K562 (cell line): ENCODE results near the gene CEND1. TPM values are rescaled to one million over a fixed set of nuclear protein-coding genes. Genes with fewer than 3 reads are reported as not detected.

Experiments
- DPF2 ChIP-seq: fragments of 450-650 bp; IDR thresholded peaks from 2 replicates; pipeline ENCODE4 v1.6.1; 2016
- GTF2A2 ChIP-seq: IDR thresholded peaks from 2 replicates; pipeline ENCODE4 v1.6.1; 2016; ENCODE audit warnings: mild to moderate bottlenecking, missing genetic modification characterization, missing compliant biosample characterization
- KDM1A ChIP-seq, 2 experiments: fragments of 450-650 bp; IDR thresholded peaks; 2 replicates each; pipeline ENCODE4 v1.6.1; 2016; ENCODE audit warnings: mild to moderate bottlenecking in 2 of 2
- MGA ChIP-seq: fragments of 450-650 bp; IDR thresholded peaks from 2 replicates; pipeline ENCODE4 v1.6.1; 2016; ENCODE audit warnings: mild to moderate bottlenecking, moderate library complexity
- NCOA1 ChIP-seq: fragments of 450-650 bp; IDR thresholded peaks from 2 replicates; pipeline ENCODE4 v1.6.1; 2016; ENCODE audit warnings: low read depth
- POLR2B ChIP-seq: fragments of 450-650 bp; IDR thresholded peaks from 2 replicates; pipeline ENCODE4 v1.6.1; 2018; ENCODE audit warnings: low read depth; ENCODE audit not compliant: partially characterized antibody
- RNF2 ChIP-seq: sonication (generic); IDR thresholded peaks from 2 replicates; pipeline ENCODE4 v1.6.1; 2016
- SNAPC5 ChIP-seq: fragments of 250-450 bp; sonication (Bioruptor Pico); IDR thresholded peaks from 2 replicates; pipeline ENCODE4 v1.8.0; 2021; ENCODE audit warnings: moderate library complexity, mild to moderate bottlenecking, inconsistent platforms
- TCF7L2 ChIP-seq: fragments of 150-350 bp; IDR thresholded peaks from 2 replicates; pipeline ENCODE4 v1.6.1; 2016; ENCODE audit warnings: low read depth, mild to moderate bottlenecking, low read length, moderate library complexity
- TEAD2 ChIP-seq: fragments of 450-650 bp; IDR thresholded peaks from 2 replicates; pipeline ENCODE4 v1.6.1; 2016; ENCODE audit warnings: missing genetic modification characterization, control low read depth, missing compliant biosample characterization
- YBX1 ChIP-seq: fragments of 450-650 bp; IDR thresholded peaks from 2 replicates; pipeline ENCODE4 v1.7.1; 2016; ENCODE audit warnings: mild to moderate bottlenecking
- ZBTB8A ChIP-seq: fragments of 450-650 bp; IDR thresholded peaks from 2 replicates; pipeline ENCODE4 v1.6.1; 2018; ENCODE audit warnings: mild to moderate bottlenecking, moderate library complexity; ENCODE audit not compliant: partially characterized antibody
- ZNF133 ChIP-seq: fragments of 250-450 bp; sonication (Bioruptor Pico); IDR thresholded peaks from 2 replicates; pipeline ENCODE4 v1.4.0; 2020; ENCODE audit warnings: mild to moderate bottlenecking
- ZNF57 ChIP-seq: fragments of 450-650 bp; formaldehyde crosslinking; IDR thresholded peaks from 2 replicates; pipeline ENCODE4 v1.4.0; 2020; ENCODE audit warnings: mild to moderate bottlenecking, moderate library complexity
- ZNF639 ChIP-seq, 2 experiments: fragments of 200-800 bp in 1 of 2; sonication (Bioruptor generic) in 1 of 2; sonication (generic) in 1 of 2; formaldehyde crosslinking in 1 of 2; IDR thresholded peaks in 1 of 2; conservative IDR thresholded peaks in 1 of 2; 2 replicates each; pipeline versions ENCODE4 v1.5.0 to v1.6.1; 2016 to 2020; ENCODE audit warnings: missing compliant biosample characterization in 1 of 2, missing genetic modification characterization in 1 of 2, missing genetic modification reagents in 1 of 2
- ZNF695 ChIP-seq: fragments of 450-650 bp; formaldehyde crosslinking; IDR thresholded peaks from 2 replicates; pipeline ENCODE4 v1.4.0; 2020; ENCODE audit warnings: mild to moderate bottlenecking, moderate library complexity
- ZNF79 ChIP-seq: fragments of 250-450 bp; sonication (Bioruptor Pico); IDR thresholded peaks from 2 replicates; pipeline ENCODE4 v1.4.0; 2020; ENCODE audit warnings: low read depth, mild to moderate bottlenecking, moderate library complexity
- polyA plus RNA-seq, 8 experiments: library from polyadenylated mRNA; depleted of rRNA in 4 of 8; stranded (reverse) in 5 of 8; unstranded in 3 of 8; fragments of >200 nt; fragmentation: Nextera tagmentation in 2 of 8; fragmentation: Illumina TruSeq in 1 of 8; extraction: Ambion mirVana in 2 of 8; extraction: Trizol in 1 of 8; gene quantifications; 2 replicates each; pipeline versions ENCODE4 v1.2.1 to v1.2.3, GENCODE V29; 2011 to 2014; ENCODE audit warnings: inconsistent platforms in 1 of 8, missing spikeins in 1 of 8
- total RNA-seq, 7 experiments: library from RNA; depleted of rRNA in 6 of 7; stranded (reverse); fragments of >200 nt in 6 of 7; fragmentation: Illumina TruSeq in 2 of 7; extraction: Trizol in 2 of 7; gene quantifications; 2 replicates each; pipeline versions ENCODE4 v1.2.1 to v1.2.3, GENCODE V29; 2011 to 2021; ENCODE audit warnings: low replicate concordance in 1 of 7

The CEND1 gene
- total and polyA plus RNA-seq, 9 of the 15 experiments (the other 6 are each of a cell fraction or from before 2014, with no cell fraction given) = 0.13 to 0.18 (median 0.16) TPM; not detected in 6

- TF ChIP-seq MGA (no peak), ZNF695 (no peak), TEAD2 (tag) (no peak), RNF2 (no peak), GTF2A2 (tag) (no peak), KDM1A (IDR thresholded peaks at IDR 0.05) (no peak), POLR2B (no peak), ZNF79 (CRISPR knock-in tag) (no peak), NCOA1 (no peak), ZBTB8A (no peak), SNAPC5 (CRISPR knock-in tag) (no peak), ZNF639 (CRISPR knock-in tag; conservative IDR thresholded peaks at IDR 0.05 in 1 of 2, IDR thresholded peaks at IDR 0.05 in 1 of 2) (no peak), ZNF57 (CRISPR knock-in tag) (no peak), DPF2 (no peak), TCF7L2 (no peak), YBX1 (no peak), ZNF133 (CRISPR knock-in tag) (no peak)
Observed at GRCh38 chr11:797296-798092, 7.6 kb upstream of the CEND1 start (continued).
